GM23338 (cell line): ENCODE data around the gene ZBTB40. TPM values are rescaled to one million over a fixed set of nuclear protein-coding genes. Genes with fewer than 3 reads are reported as not detected.

Experiments used
- ATAC-seq: fragments of 200-7000 bp; cut with Tn5 transposase; 3 replicates; pipeline ENCODE4 v1.9.1; 2020
- DNase-seq: peaks from one replicate; pipeline ENCODE4 v3.0.0-alpha.2; 2015; ENCODE audit warnings: low spot score
- H2AFZ ChIP-seq: fragments of 200-600 bp; sonication (generic); 2 replicates; pipeline ENCODE4 v1.8.0; 2016; ENCODE audit warnings: antibody characterized with exemption, mild to moderate bottlenecking, moderate library complexity
- H3F3A ChIP-seq: fragments of 200-600 bp; sonication (generic); replicated peaks from 2 replicates; pipeline ENCODE4 v1.8.0; 2017; ENCODE audit warnings: antibody characterized with exemption, mixed run types, low read depth
- H3K27ac ChIP-seq: fragments of 200-600 bp; sonication (generic); 2 replicates; pipeline ENCODE4 v1.6.1; 2016; ENCODE audit warnings: low read depth
- H3K27me3 ChIP-seq: fragments of 200-600 bp; sonication (generic); 2 replicates; pipeline ENCODE4 v1.8.0; 2016; ENCODE audit warnings: mild to moderate bottlenecking, mixed run types, moderate library complexity; ENCODE audit not compliant: insufficient read depth
- H3K36me3 ChIP-seq: fragments of 200-600 bp; sonication (generic); 2 replicates; pipeline ENCODE4 v1.8.0; 2016; ENCODE audit warnings: mild to moderate bottlenecking; ENCODE audit not compliant: insufficient read depth
- H3K4me1 ChIP-seq: fragments of 200-600 bp; sonication (generic); 2 replicates; pipeline ENCODE4 v1.8.0; 2016; ENCODE audit warnings: mild to moderate bottlenecking, moderate library complexity; ENCODE audit not compliant: insufficient read depth
- H3K4me2 ChIP-seq: fragments of 200-600 bp; sonication (generic); 2 replicates; pipeline ENCODE4 v1.7.1; 2017; ENCODE audit warnings: mixed run types
- H3K4me3 ChIP-seq: fragments of 200-600 bp; sonication (generic); 2 replicates; pipeline ENCODE4 v1.6.1; 2016; ENCODE audit warnings: mixed run types
- H3K79me2 ChIP-seq: fragments of 200-600 bp; sonication (generic); replicated peaks from 2 replicates; pipeline ENCODE4 v1.8.0; 2017; ENCODE audit warnings: mild to moderate bottlenecking; ENCODE audit not compliant: insufficient read depth
- H3K9me2 ChIP-seq: fragments of 200-600 bp; sonication (generic); 2 replicates; pipeline ENCODE4 v1.8.0; 2017; ENCODE audit not compliant: insufficient read depth
- H4K20me1 ChIP-seq: fragments of 200-600 bp; sonication (generic); replicated peaks from 2 replicates; pipeline ENCODE4 v1.8.0; 2017; ENCODE audit warnings: mild to moderate bottlenecking; ENCODE audit not compliant: insufficient read depth
- H3K27ac Mint-ChIP-seq: 2 replicates; pipeline ENCODE4 v1.8.0; 2020; ENCODE audit warnings: inconsistent platforms, mild to moderate bottlenecking, moderate library complexity, mixed read lengths
- H3K27me3 Mint-ChIP-seq: 3 replicates; pipeline ENCODE4 v1.8.0; 2022; ENCODE audit warnings: low read depth, mild to moderate bottlenecking, moderate library complexity, mixed read lengths, inconsistent platforms; ENCODE audit not compliant: insufficient read depth, poor library complexity
- H3K36me3 Mint-ChIP-seq: 3 replicates; pipeline ENCODE4 v1.8.0; 2021; ENCODE audit warnings: low read depth, mild to moderate bottlenecking, inconsistent platforms, moderate library complexity, mixed read lengths
- H3K4me1 Mint-ChIP-seq: 3 replicates; pipeline ENCODE4 v1.8.0; 2020; ENCODE audit warnings: mild to moderate bottlenecking, inconsistent platforms, mixed read lengths
- H3K4me3 Mint-ChIP-seq: 3 replicates; pipeline ENCODE4 v1.8.0; 2021; ENCODE audit warnings: moderate library complexity, mild to moderate bottlenecking, inconsistent platforms, mixed read lengths
- H3K9me3 Mint-ChIP-seq: 3 replicates; pipeline ENCODE4 v1.8.0; 2020; ENCODE audit warnings: moderate library complexity, mild to moderate bottlenecking, inconsistent platforms, mixed read lengths
- CREB1 ChIP-seq: fragments of 250-450 bp; sonication (Bioruptor Pico); IDR thresholded peaks from 2 replicates; pipeline ENCODE4 v1.5.0; 2020; ENCODE audit warnings: low read depth, mild to moderate bottlenecking, moderate library complexity
- CTCF ChIP-seq, 2 experiments: fragments of 200-600 bp in 1 of 2; sonication (generic) in 1 of 2; conservative IDR thresholded peaks; 2 replicates each; pipeline versions ENCODE4 v1.5.1 to v1.6.1; 2016 to 2017; ENCODE audit warnings: antibody characterized with exemption in 2 of 2, low read depth in 2 of 2, mild to moderate bottlenecking in 2 of 2, moderate library complexity in 1 of 2
- ETS1 ChIP-seq: IDR thresholded peaks from 2 replicates; pipeline ENCODE4 v1.6.1; 2016; ENCODE audit warnings: antibody characterized with exemption
- JUNB ChIP-seq: IDR thresholded peaks from one replicate; pipeline ENCODE4 v1.6.1; 2016; ENCODE audit warnings: antibody characterized with exemption; ENCODE audit not compliant: unreplicated experiment
- NANOG ChIP-seq: IDR thresholded peaks from 2 replicates; pipeline ENCODE4 v1.6.1; 2016; ENCODE audit warnings: antibody characterized with exemption, borderline replicate concordance
- POLR2AphosphoS5 ChIP-seq: IDR thresholded peaks from 2 replicates; pipeline ENCODE4 v1.6.1; 2016; ENCODE audit warnings: antibody characterized with exemption, low read depth
- STAT1 ChIP-seq: IDR thresholded peaks from one replicate; pipeline ENCODE4 v1.6.1; 2016; ENCODE audit warnings: antibody characterized with exemption; ENCODE audit not compliant: unreplicated experiment
- ZNF114 ChIP-seq: fragments of 250-450 bp; sonication (Bioruptor Pico); IDR thresholded peaks from 2 replicates; pipeline ENCODE4 v1.5.0; 2020; ENCODE audit warnings: mild to moderate bottlenecking, moderate library complexity
- ZNF331 ChIP-seq: fragments of 250-450 bp; sonication (Bioruptor Pico); IDR thresholded peaks from 2 replicates; pipeline ENCODE4 v1.5.0; 2020; ENCODE audit warnings: low read depth, mild to moderate bottlenecking, moderate library complexity
- ZNF462 ChIP-seq: fragments of 250-450 bp; sonication (Bioruptor Pico); IDR thresholded peaks from 2 replicates; pipeline ENCODE4 v1.5.0; 2020; ENCODE audit warnings: mild to moderate bottlenecking, moderate library complexity
- polyA plus RNA-seq: library from polyadenylated mRNA; unstranded; fragments of >200 nt; fragmentation: Nextera tagmentation; extraction: Ambion mirVana; gene quantifications from 2 replicates; pipeline ENCODE4 v1.2.1, GENCODE V29; 2016
- total RNA-seq: library from RNA; depleted of rRNA; stranded (reverse); fragments of >200 nt; shearing (Covaris generic); gene quantifications from 2 replicates; pipeline ENCODE4 v1.2.3, GENCODE V29; 2014

Gene ZBTB40
- total and polyA plus RNA-seq, 2 experiments from 2014 or later, result 3.1 to 22.7 TPM

- Mint-ChIP-seq H3K36me3 (peaks cover 16% of the 10 kb centered on the region; the same call in 2 of the 3 replicates), H3K27me3 (peaks cover 2% of the 10 kb centered on the region), H3K9me3 (no peaks in the 10 kb centered on the region), H3K4me1 (no peaks in the 10 kb centered on the region), H3K27ac (no peak overlapping the region), H3K4me3 (no peak overlapping the region)
- Histone ChIP-seq H3K27ac (no peak overlapping the region), H3K27me3 (no peaks in the 10 kb centered on the region), H3K36me3 (peaks cover 42% of the 10 kb centered on the region), H3K79me2 (no peaks in the 10 kb centered on the region), H3K9me2 (no peaks in the 10 kb centered on the region), H3F3A (no peaks in the 10 kb centered on the region), H2AFZ (no peak overlapping the region), H4K20me1 (peaks cover 5% of the 10 kb centered on the region; the same call in 1 of the 2 replicates), H3K4me2 (no peak overlapping the region), H3K4me3 (no peak overlapping the region), H3K4me1 (no peaks in the 10 kb centered on the region)
- TF ChIP-seq STAT1 (no peak), CTCF (conservative IDR thresholded peaks at IDR 0.05; ENCODE audit: low read depth in 2 of 2) (no peak), ZNF114 (no peak), ZNF331 (CRISPR knock-in tag) (no peak)
- ATAC-seq (no peak), DNase-seq (no peak)
Observed at GRCh38 chr1:22508991-22509390, 57.3 kb downstream of the ZBTB40 start.

- Histone ChIP-seq H3K9me2 (no peaks in the 10 kb centered on the region), H3K36me3 (peaks cover 42% of the 10 kb centered on the region), H3F3A (no peaks in the 10 kb centered on the region), H3K4me1 (no peaks in the 10 kb centered on the region), H3K27me3 (no peaks in the 10 kb centered on the region), H3K27ac (no peak overlapping the region), H3K4me2 (no peak overlapping the region), H2AFZ (no peak overlapping the region), H3K4me3 (no peak overlapping the region), H3K79me2 (no peaks in the 10 kb centered on the region), H4K20me1 (peaks cover 5% of the 10 kb centered on the region; the same call in 1 of the 2 replicates)
- Mint-ChIP-seq H3K4me3 (no peak overlapping the region), H3K27ac (no peak overlapping the region), H3K9me3 (no peaks in the 10 kb centered on the region), H3K27me3 (peaks cover 2% of the 10 kb centered on the region), H3K4me1 (no peaks in the 10 kb centered on the region), H3K36me3 (peaks cover 21% of the 10 kb centered on the region; the same call in 2 of the 3 replicates)
- DNase-seq (no peak), ATAC-seq (no peak)
- TF ChIP-seq JUNB (no peak), STAT1 (no peak), ZNF331 (CRISPR knock-in tag) (no peak), ETS1 (no peak), ZNF462 (CRISPR knock-in tag) (no peak), ZNF114 (no peak), POLR2AphosphoS5 (no peak), CREB1 (CRISPR knock-in tag) (no peak), NANOG (no peak)
Observed at GRCh38 chr1:22509815-22510214, 58.2 kb downstream of the ZBTB40 start.
